ENCODE data around the gene LIN37.

The LIN37 gene

GRCh38 chr19:35727956-35728706 lies 20.2 kb upstream of the LIN37 start:
- TF ChIP-seq, protein P1, sequence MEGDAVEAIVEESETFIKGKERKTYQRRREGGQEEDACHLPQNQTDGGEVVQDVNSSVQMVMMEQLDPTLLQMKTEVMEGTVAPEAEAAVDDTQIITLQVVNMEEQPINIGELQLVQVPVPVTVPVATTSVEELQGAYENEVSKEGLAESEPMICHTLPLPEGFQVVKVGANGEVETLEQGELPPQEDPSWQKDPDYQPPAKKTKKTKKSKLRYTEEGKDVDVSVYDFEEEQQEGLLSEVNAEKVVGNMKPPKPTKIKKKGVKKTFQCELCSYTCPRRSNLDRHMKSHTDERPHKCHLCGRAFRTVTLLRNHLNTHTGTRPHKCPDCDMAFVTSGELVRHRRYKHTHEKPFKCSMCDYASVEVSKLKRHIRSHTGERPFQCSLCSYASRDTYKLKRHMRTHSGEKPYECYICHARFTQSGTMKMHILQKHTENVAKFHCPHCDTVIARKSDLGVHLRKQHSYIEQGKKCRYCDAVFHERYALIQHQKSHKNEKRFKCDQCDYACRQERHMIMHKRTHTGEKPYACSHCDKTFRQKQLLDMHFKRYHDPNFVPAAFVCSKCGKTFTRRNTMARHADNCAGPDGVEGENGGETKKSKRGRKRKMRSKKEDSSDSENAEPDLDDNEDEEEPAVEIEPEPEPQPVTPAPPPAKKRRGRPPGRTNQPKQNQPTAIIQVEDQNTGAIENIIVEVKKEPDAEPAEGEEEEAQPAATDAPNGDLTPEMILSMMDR (IDR thresholded peaks at IDR 0.05; ENCODE audit: borderline replicate concordance, extremely low read depth, low read length, poor library complexity, severe bottlenecking) = no peak
- peaks cover 98% of the 10 kb centered on the region for H3K36me3 ChIP-seq (ENCODE audit: insufficient read depth, low read length)

GRCh38 chr19:35729021-35729420 lies 19.4 kb upstream of the LIN37 start:
- Histone ChIP-seq H3K27me3 (ENCODE audit: insufficient read depth, low read length, poor library complexity) (no peaks in the 10 kb centered on the region), H3K4me1 (ENCODE audit: insufficient read depth, low read length) (no peaks in the 10 kb centered on the region), H3K9ac (ENCODE audit: low read depth, low read length) (no peak overlapping the region), H4K20me1 (ENCODE audit: insufficient read depth, low read length) (peaks cover 62% of the 10 kb centered on the region), H3K36me3 (ENCODE audit: insufficient read depth, low read length) (peaks cover 98% of the 10 kb centered on the region), H3K27ac (ENCODE audit: low read length) (no peak overlapping the region), H3K4me3 (ENCODE audit: low read depth in 1 of 2, low read length in 2 of 2) (no peak overlapping the region), H2AFZ (ENCODE audit: low read depth, low read length) (no peak overlapping the region), H3K4me2 (ENCODE audit: insufficient read depth, low read length) (no peak overlapping the region), H3K9me3 (ENCODE audit: insufficient read depth, low read length, severe bottlenecking) (no peaks in the 10 kb centered on the region), H3K79me2 (ENCODE audit: insufficient read depth, low read length) (no peaks in the 10 kb centered on the region)
- DNase-seq (no peak), ATAC-seq (ENCODE audit: insufficient read depth, low read depth) (no peak)
- TF ChIP-seq, protein P1 (IDR thresholded peaks at IDR 0.05; ENCODE audit: borderline replicate concordance, extremely low read depth, low read length, poor library complexity, severe bottlenecking) = no peak
- TF ChIP-seq EZH2 (IDR thresholded peaks at IDR 0.05; ENCODE audit: borderline replicate concordance, low read depth, low read length, severe bottlenecking) = no peak

More at GRCh38 chr19:35727956-35728706, 20.2 kb upstream of the LIN37 start:
- Histone ChIP-seq H3K4me3 (ENCODE audit: low read depth in 1 of 2, low read length in 2 of 2) (no peak overlapping the region), H3K27me3 (ENCODE audit: insufficient read depth, low read length, poor library complexity) (no peaks in the 10 kb centered on the region), H3K79me2 (ENCODE audit: insufficient read depth, low read length) (0 out of 2 replicates have a peak, but pooled peaks cover 3% of the 10 kb centered on the region), H3K4me1 (ENCODE audit: insufficient read depth, low read length) (no peaks in the 10 kb centered on the region), H3K9me3 (ENCODE audit: insufficient read depth, low read length, severe bottlenecking) (no peaks in the 10 kb centered on the region), H4K20me1 (ENCODE audit: insufficient read depth, low read length) (peaks cover 56% of the 10 kb centered on the region), H3K4me2 (ENCODE audit: insufficient read depth, low read length) (no peak overlapping the region), H3K9ac (ENCODE audit: low read depth, low read length) (no peak overlapping the region), H3K27ac (ENCODE audit: low read length) (no peak overlapping the region), H2AFZ (ENCODE audit: low read depth, low read length) (no peak overlapping the region)
- ATAC-seq (ENCODE audit: insufficient read depth, low read depth) (no peak), DNase-seq (no peak)

GRCh38 chr19:35729763-35730162 lies 18.6 kb upstream of the LIN37 start:
- H3K36me3 ChIP-seq (ENCODE audit: insufficient read depth, low read length) = peaks cover 98% of the 10 kb centered on the region
- no peak overlapping the region for H3K27ac ChIP-seq (ENCODE audit: low read length)
- ATAC-seq (ENCODE audit: insufficient read depth, low read depth) (no peak), DNase-seq (no peak)
- H3K4me3 ChIP-seq (ENCODE audit: low read depth in 1 of 2, low read length in 2 of 2) = no peak overlapping the region
- H3K9ac ChIP-seq (ENCODE audit: low read depth, low read length) = no peak overlapping the region
- no peaks in the 10 kb centered on the region for H3K79me2 ChIP-seq (ENCODE audit: insufficient read depth, low read length)
- H3K9me3 ChIP-seq (ENCODE audit: insufficient read depth, low read length, severe bottlenecking) = no peaks in the 10 kb centered on the region
- H3K27me3 ChIP-seq (ENCODE audit: insufficient read depth, low read length, poor library complexity) = no peaks in the 10 kb centered on the region
- no peak overlapping the region for H3K4me2 ChIP-seq (ENCODE audit: insufficient read depth, low read length)
- TF ChIP-seq EZH2 (IDR thresholded peaks at IDR 0.05; ENCODE audit: borderline replicate concordance, low read depth, low read length, severe bottlenecking) = no peak
- TF ChIP-seq, protein P1 (IDR thresholded peaks at IDR 0.05; ENCODE audit: borderline replicate concordance, extremely low read depth, low read length, poor library complexity, severe bottlenecking) = no peak
- H4K20me1 ChIP-seq (ENCODE audit: insufficient read depth, low read length) = peaks cover 61% of the 10 kb centered on the region
- no peaks in the 10 kb centered on the region for H3K4me1 ChIP-seq (ENCODE audit: insufficient read depth, low read length)
- no peak overlapping the region for H2AFZ ChIP-seq (ENCODE audit: low read depth, low read length)
